Epithelial cell of esophagus (primary cell): ENCODE results near the gene ADCY10.

Source experiments
- DNase-seq: peaks from one replicate; pipeline ENCODE4 v3.0.0; 2010; ENCODE audit warnings: low read depth
- H3K4me3 ChIP-seq: 2 replicates; pipeline ENCODE4 v1.5.1; 2011; ENCODE audit warnings: mild to moderate bottlenecking, low read length, control low read depth
- TF ChIP-seq, protein P1 (sequence below): IDR thresholded peaks from 2 replicates; pipeline ENCODE4 v1.5.1; 2011; ENCODE audit warnings: low read depth, mild to moderate bottlenecking, low read length, control low read depth, inconsistent platforms; ENCODE audit not compliant: insufficient read depth; ENCODE audit errors: missing control alignments

The ADCY10 gene

GRCh38 chr1:167773516-167773915, 140.4 kb downstream of the ADCY10 start:
- TF ChIP-seq, protein P1, sequence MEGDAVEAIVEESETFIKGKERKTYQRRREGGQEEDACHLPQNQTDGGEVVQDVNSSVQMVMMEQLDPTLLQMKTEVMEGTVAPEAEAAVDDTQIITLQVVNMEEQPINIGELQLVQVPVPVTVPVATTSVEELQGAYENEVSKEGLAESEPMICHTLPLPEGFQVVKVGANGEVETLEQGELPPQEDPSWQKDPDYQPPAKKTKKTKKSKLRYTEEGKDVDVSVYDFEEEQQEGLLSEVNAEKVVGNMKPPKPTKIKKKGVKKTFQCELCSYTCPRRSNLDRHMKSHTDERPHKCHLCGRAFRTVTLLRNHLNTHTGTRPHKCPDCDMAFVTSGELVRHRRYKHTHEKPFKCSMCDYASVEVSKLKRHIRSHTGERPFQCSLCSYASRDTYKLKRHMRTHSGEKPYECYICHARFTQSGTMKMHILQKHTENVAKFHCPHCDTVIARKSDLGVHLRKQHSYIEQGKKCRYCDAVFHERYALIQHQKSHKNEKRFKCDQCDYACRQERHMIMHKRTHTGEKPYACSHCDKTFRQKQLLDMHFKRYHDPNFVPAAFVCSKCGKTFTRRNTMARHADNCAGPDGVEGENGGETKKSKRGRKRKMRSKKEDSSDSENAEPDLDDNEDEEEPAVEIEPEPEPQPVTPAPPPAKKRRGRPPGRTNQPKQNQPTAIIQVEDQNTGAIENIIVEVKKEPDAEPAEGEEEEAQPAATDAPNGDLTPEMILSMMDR, result no peak
- no peak for DNase-seq
- H3K4me3 ChIP-seq, result no peak overlapping the region

DNA sequence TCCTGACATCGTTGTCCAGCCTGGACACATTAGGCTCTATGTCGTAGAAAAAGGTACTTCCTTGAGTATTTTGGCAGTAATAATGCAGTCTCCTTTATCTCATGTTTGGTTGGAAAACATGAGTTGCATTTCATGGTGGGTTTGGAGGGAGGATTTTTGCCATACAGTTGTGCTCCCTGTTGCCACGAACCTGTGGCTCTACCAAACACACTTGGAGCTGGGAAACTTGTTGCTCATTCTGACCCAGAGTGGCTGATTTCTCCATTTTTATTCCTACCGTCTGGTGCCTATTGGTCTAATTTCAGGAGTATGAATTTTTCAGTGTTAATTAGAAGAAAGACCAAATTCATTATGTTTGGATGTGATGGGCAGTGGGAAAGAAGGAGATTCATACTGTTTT, 141.5 kb downstream of the ADCY10 start:
- TF ChIP-seq, protein P1, result no peak
- DNase-seq, result no peak
- H3K4me3 ChIP-seq, result no peak overlapping the region

DNA sequence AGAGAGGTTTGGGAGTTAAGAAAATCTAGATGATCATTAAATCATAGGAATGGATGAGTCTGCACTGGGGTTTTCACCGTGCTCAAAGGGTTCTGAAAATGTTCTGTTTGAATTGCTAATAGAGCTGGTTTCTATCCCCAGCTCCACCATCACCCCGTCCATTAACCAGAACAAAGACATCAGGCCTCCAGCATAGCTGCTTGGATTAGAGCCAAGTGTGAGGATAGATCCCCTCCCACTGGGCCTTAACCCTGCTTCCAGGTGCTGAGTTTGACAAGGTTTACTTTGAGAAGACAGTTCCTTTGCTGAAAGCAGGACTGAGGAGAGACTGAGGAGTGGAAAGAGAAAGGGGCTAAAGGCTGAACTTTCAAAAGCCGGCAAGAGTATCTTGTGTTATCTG, 143.8 kb downstream of the ADCY10 start:
- no peak overlapping the region for H3K4me3 ChIP-seq
- no peak for DNase-seq
- TF ChIP-seq, protein P1, result no peak

DNA sequence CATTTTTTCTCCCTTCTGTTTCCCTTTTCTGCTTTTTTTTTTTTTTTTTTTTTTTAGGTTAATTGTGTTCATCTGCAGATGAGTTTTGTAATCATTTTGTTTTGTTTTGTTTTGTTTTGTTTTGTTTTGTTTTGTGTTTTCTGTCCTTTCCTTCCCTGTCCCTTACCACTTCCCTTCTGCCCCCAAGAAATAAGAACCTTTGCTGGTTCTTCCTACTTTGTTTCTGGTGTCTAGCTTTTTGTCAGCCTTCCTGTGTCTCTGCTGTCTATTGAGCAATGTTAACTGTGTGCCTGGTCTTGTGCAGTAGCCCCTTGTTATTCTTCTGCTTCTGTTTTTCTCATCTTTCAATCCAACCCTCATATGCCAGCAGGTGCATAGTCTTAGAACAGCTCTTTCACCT, 146.2 kb downstream of the ADCY10 start:
- DNase-seq, result no peak
- H3K4me3 ChIP-seq, result no peak overlapping the region
- TF ChIP-seq, protein P1, result no peak

DNA sequence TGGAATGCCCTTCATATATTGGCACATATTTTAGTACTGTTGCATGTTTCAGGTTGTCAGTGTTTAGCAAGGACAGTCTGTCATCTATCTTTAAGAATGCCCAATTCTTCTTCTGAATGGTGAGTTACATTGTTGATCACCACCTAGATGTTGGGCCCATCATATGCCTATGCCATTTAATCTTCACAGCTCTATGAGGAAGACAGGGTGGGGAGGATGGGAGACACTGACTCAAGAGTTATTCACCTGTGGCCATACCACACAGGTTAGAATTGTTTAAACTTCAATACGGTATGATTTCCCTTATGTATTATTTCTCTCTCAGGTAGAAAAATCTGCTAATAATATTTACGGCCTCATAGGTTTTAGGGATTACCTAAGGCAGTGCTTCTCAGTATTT, 147.4 kb downstream of the ADCY10 start:
- TF ChIP-seq, protein P1, result no peak
- no peak overlapping the region for H3K4me3 ChIP-seq
- peak; percentile 31 for DNase-seq

- TF ChIP-seq, protein P1, result no peak
- no peak overlapping the region for H3K4me3 ChIP-seq
- no peak for DNase-seq
These were observed 148.4 kb downstream of the ADCY10 start for GRCh38 chr1:167765496-167765895.

GRCh38 chr1:167764458-167765330, 149.2 kb downstream of the ADCY10 start:
- TF ChIP-seq, protein P1, result no peak
- H3K4me3 ChIP-seq, result no peak overlapping the region
- no peak for DNase-seq
